PC-3 (cell line): ENCODE data around the gene CASP7.

Source experiments
- EZH2 ChIP-seq: fragments of 300-600 bp; sonication (generic); IDR thresholded peaks from one replicate; pipeline ENCODE4 v1.6.1; 2017; ENCODE audit warnings: antibody characterized with exemption, mild to moderate bottlenecking, low read length; ENCODE audit not compliant: unreplicated experiment
- TF ChIP-seq, protein P1 (sequence below): fragments of 300-600 bp; sonication (generic); conservative IDR thresholded peaks from 2 replicates; pipeline ENCODE4 v1.5.1; 2017; ENCODE audit warnings: antibody characterized with exemption, low read depth, mild to moderate bottlenecking, low read length

DNA sequence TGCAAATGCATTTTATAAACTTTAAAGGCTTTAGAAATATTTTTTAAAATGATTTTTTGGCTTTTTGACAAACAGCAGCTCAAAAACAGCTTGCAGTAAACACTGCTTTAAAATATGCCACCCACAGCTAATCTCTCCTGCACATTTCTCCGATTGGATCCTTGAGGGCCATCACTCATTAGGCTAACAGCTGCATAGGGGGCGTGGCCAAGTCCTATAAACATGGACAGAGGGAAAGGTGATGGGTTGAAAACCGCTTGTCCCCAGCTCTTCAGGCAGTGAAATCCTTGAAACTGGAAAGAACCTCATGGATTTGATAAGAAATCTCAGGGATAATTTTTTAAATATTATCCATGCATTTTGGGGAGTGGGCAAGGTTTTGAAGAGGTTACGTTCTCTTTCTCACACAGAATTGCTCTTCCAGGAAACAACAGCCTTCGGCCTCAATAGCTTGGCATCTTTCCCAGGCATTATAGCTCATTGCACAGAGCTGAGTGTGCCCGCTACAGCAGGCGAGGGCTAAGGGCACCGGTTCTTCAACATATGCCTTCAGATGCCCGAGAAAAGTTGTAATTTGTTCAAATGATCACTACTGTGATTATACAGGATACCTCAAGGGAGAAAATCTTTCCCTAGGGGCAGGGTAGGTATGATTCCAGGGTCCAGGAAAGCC is 73.4 kb downstream of the CASP7 start:
- no peak for TF ChIP-seq EZH2
- TF ChIP-seq, protein P1, sequence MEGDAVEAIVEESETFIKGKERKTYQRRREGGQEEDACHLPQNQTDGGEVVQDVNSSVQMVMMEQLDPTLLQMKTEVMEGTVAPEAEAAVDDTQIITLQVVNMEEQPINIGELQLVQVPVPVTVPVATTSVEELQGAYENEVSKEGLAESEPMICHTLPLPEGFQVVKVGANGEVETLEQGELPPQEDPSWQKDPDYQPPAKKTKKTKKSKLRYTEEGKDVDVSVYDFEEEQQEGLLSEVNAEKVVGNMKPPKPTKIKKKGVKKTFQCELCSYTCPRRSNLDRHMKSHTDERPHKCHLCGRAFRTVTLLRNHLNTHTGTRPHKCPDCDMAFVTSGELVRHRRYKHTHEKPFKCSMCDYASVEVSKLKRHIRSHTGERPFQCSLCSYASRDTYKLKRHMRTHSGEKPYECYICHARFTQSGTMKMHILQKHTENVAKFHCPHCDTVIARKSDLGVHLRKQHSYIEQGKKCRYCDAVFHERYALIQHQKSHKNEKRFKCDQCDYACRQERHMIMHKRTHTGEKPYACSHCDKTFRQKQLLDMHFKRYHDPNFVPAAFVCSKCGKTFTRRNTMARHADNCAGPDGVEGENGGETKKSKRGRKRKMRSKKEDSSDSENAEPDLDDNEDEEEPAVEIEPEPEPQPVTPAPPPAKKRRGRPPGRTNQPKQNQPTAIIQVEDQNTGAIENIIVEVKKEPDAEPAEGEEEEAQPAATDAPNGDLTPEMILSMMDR, result no peak
